Colonic mucosa (tissue), 4 donors: ENCODE measurements around the gene WDR74. TPM values are rescaled to one million over a fixed set of nuclear protein-coding genes. Genes with fewer than 3 reads are reported as not detected.

Experiments
- DNase-seq: peaks from one replicate; pipeline ENCODE4 v3.0.0-alpha.2; 2020
- H3K27ac ChIP-seq: fragments of 200-600 bp; one replicate; pipeline ENCODE4 v1.8.0; 2021
- H3K27me3 ChIP-seq: fragments of 200-600 bp; one replicate; pipeline ENCODE4 v1.8.0; 2021
- H3K36me3 ChIP-seq: fragments of 200-600 bp; one replicate; pipeline ENCODE4 v1.8.0; 2021
- H3K4me1 ChIP-seq: fragments of 200-600 bp; one replicate; pipeline ENCODE4 v1.8.0; 2021; ENCODE audit warnings: mild to moderate bottlenecking
- H3K4me3 ChIP-seq: fragments of 200-600 bp; one replicate; pipeline ENCODE4 v1.8.0; 2021
- H3K9ac ChIP-seq, 2 donors: one replicate each; pipeline ENCODE4 v1.7.0; 2013; ENCODE audit warnings: control low read depth in 2 of 2, low read depth in 2 of 2, low read length in 2 of 2
- H3K9me3 ChIP-seq: fragments of 200-600 bp; one replicate; pipeline ENCODE4 v1.8.0; 2021
- CTCF ChIP-seq: fragments of 200-600 bp; IDR thresholded peaks from one replicate; pipeline ENCODE4 v1.8.0; 2022; ENCODE audit warnings: antibody characterized with exemption, mild to moderate bottlenecking
- intact Hi-C: fragments of 100-400 bp; cut with DNase I; formaldehyde crosslinking; loops from one replicate; pipeline ENCODE4 v1.14.1; 2022
- total RNA-seq, 2 donors: library from RNA; stranded (reverse); fragmentation: NEBNext Ultra II Directional in 1 of 2; extraction: Animal tissue kit (Norgen Biotek cat#: 25700) in 1 of 2; gene quantifications; one replicate each; pipeline ENCODE4 v1.2.1, GENCODE V29; 2021
- donor health status: healthy.
- donor health status: DM: no; HTN: no; CAD: no.
- donor health status: DM: no; HTN: no; CAD: no.

WDR74 gene
- total RNA-seq: 10 to 100 TPM; 27.4 to 43.3 TPM

GRCh38 chr11:62839050-62839945 lies at the start of gene WDR74:
Gene WDR74 (minus strand): TSS chr11:62839590. CDS start chr11:62839570, 20 bp downstream.
- peaks cover 3% of the 10 kb centered on the region for H3K4me1 ChIP-seq
- H3K4me3 ChIP-seq: peak within 1 kb of the TSS; percentile 89
- H3K9ac ChIP-seq: peak within 1 kb of the TSS; percentile 87 to 95
- peak within 1 kb of the TSS; percentile 97 for H3K27ac ChIP-seq
- DNase-seq: peak; percentile 97
- no peaks in the 10 kb centered on the region for H3K9me3 ChIP-seq
- TF ChIP-seq CTCF: no peak
- no peaks in the 10 kb centered on the region for H3K27me3 ChIP-seq
- intact Hi-C loops: no loop called here
- H3K36me3 ChIP-seq: no peaks in the 10 kb centered on the region

- intact Hi-C loops: no loop called here
- H3K9me3 ChIP-seq: no peaks in the 10 kb centered on the region
- no peak overlapping the region for H3K4me3 ChIP-seq
- DNase-seq: no peak
- H3K4me1 ChIP-seq: no peaks in the 10 kb centered on the region
- no peak for TF ChIP-seq CTCF
- peak overlapping the region in 1 of 2 donors; percentile 7 for H3K9ac ChIP-seq
- peaks cover 35% of the 10 kb centered on the region for H3K36me3 ChIP-seq
- H3K27me3 ChIP-seq: no peaks in the 10 kb centered on the region
- H3K27ac ChIP-seq: peak overlapping the region; percentile 54
These were observed 49.7 kb upstream of the WDR74 start for GRCh38 chr11:62889126-62889483.

GRCh38 chr11:62888406-62888805 lies 49.0 kb upstream of the WDR74 start:
- no peak overlapping the region for H3K4me3 ChIP-seq
- peaks cover 38% of the 10 kb centered on the region for H3K36me3 ChIP-seq
- no peaks in the 10 kb centered on the region for H3K27me3 ChIP-seq
- no peak overlapping the region for H3K27ac ChIP-seq
- H3K9ac ChIP-seq: no peak overlapping the region
- intact Hi-C loops: no loop called here
- no peak for DNase-seq
- H3K4me1 ChIP-seq: no peaks in the 10 kb centered on the region
- H3K9me3 ChIP-seq: no peaks in the 10 kb centered on the region
- no peak for TF ChIP-seq CTCF

- H3K4me3 ChIP-seq: no peak overlapping the region
- H3K9me3 ChIP-seq: no peaks in the 10 kb centered on the region
- H3K36me3 ChIP-seq: peaks cover 42% of the 10 kb centered on the region
- H3K27ac ChIP-seq: no peak overlapping the region
- DNase-seq: no peak
- intact Hi-C loops: no loop called here
- H3K27me3 ChIP-seq: no peaks in the 10 kb centered on the region
- no peak for TF ChIP-seq CTCF
- peaks cover 5% of the 10 kb centered on the region for H3K4me1 ChIP-seq
- no peak overlapping the region for H3K9ac ChIP-seq
These were observed 45.9 kb upstream of the WDR74 start for GRCh38 chr11:62885137-62885750.

- no peak for TF ChIP-seq CTCF
These were observed 44.3 kb upstream of the WDR74 start for GRCh38 chr11:62883673-62884072.

More at GRCh38 chr11:62883673-62884072, 44.3 kb upstream of the WDR74 start:
- H3K27ac ChIP-seq: no peak overlapping the region
- peak overlapping the region; percentile 13 to 98 for H3K9ac ChIP-seq
- intact Hi-C loops: no loop called here
- DNase-seq: no peak
- H3K9me3 ChIP-seq: no peaks in the 10 kb centered on the region
- peaks cover 35% of the 10 kb centered on the region for H3K36me3 ChIP-seq
- H3K4me3 ChIP-seq: no peak overlapping the region
- peaks cover 13% of the 10 kb centered on the region for H3K4me1 ChIP-seq
- H3K27me3 ChIP-seq: no peaks in the 10 kb centered on the region
